Measurements from ENCODE around the gene IGFL4.
A peak's percentile ranks its signal among the peaks of the same experiment; 100 is the strongest.
"Not testable (repeated sequence)": the region's sequence is repeated elsewhere in the genome, so short reads cannot be mapped to it uniquely, and the experiment has no call there.

The IGFL4 gene

DNA sequence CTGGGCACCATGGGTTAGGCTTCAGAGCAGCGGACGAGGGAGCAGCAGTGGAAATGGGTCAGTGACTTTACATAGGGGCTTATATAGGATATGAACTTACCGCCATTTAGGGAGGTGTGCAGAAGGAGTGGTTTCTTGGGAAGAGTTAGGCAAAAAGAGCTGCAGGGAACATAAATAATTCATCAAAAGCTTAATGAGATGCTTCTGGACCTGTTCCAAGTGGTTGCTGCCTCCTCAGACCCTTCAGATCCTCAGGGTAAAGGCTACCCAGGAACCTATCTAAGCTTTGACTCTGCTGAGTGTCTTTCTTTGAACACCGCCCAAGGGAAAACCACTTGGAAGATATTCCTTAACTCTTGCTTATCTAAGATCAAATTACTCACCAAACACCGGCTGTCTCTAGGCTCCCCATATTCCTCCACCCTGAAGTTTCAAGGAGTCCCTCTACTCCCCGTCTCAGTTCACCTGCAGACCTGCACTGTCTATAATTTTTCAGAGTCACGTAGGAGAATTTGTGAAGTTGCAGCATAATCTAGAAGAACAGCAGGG, at the start of gene IGFL4:
Gene IGFL4, minus strand, starts transcription at position 51 of the 549 bp plus-strand sequence. Its CDS starts 40 bp downstream, at position 11.
- peak; percentile 28 for DNase-seq

DNA sequence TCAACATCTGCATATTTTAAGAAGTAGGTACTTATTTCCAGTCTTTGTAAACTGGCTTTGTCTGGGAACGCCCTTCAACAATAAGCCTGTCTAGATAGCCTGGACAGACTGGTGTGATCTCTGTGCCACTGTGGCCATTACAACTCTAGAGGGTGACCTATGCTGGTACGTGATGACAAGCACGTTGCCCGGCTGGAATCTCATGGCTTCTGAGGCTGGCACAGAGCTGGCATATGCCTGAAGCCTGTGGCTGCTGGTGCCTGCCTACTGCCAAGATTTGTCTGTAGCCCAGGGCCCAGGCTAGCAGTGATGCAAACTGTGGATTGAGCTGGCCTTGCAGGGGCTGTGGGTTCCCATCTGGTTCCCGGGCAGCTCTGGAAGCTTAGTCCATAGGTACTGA, 49.6 kb upstream of the IGFL4 start:
- DNase-seq = no peak

DNA sequence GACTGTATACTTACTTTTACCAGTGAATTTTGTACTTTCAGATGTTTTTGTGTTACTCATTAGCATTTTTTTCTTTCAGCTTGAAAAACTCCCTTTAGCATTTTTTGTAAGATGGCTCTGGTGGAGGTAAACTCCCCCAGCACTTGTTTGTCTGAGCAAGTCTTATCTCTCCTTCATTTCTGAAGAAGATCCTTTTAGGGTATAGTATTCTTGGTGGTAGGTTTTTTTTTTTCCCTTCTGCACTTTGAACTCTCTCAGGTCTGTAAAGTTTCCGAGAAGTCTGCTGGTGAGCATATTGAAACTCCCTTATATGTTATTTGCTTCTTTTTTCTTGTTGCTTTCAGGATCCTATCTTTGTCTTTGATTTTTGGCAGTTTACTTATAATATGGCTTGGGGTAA, 48.6 kb upstream of the IGFL4 start:
- DNase-seq = no peak

DNA sequence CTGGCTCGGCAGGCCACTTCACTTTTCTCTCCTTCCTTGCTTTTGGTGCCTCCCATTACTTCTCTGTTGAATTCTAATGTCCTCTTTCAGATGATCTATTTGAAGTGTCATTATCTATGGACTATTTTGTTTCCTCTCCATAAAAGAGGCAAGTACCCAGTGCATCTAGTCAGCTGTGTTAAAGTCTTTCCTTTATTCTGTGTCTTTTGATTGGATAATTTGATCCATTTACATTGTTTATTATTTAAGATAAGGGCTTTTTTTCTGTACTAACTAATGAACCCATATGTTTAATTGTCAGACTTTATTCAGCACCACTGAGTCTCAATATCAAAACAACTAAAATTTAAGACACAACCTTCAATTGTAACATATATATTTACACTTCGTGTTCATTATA, 47.3 kb upstream of the IGFL4 start:
- DNase-seq = no peak

DNA sequence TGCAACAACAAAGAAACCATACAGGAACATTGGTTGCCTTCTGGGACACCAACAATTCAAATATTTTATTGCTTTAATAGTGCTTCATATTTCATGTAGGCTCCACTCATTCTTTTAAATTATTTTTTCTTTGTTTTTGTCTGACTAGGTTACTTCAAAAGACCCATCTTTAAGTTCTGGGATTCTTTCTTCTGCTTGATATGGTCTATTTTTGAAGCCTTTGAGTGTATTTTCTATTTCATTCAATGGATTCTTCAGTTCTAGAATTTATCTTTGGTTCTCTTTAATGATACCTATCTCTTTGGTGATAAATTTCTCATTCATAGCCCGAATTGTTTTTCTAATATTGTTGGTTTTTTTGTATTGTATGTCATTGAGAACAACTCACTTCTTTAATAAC, 45.1 kb upstream of the IGFL4 start:
- no peak for DNase-seq

DNA sequence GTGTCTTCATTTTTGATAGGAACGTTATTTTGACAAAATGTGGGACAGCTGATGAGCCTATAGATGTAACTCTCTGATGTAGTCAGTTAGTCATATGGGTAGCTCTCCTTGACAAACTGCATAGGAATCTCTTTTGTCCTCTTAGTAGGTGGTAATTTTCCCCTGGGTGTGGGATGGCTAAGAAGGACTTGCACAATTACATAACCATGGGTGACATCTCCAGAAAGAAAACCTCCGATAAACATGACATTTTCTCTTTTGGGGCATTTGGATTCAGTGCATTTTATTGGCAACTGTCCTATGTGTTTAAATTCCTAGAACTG, 41.9 kb upstream of the IGFL4 start:
- no peak for DNase-seq

DNA sequence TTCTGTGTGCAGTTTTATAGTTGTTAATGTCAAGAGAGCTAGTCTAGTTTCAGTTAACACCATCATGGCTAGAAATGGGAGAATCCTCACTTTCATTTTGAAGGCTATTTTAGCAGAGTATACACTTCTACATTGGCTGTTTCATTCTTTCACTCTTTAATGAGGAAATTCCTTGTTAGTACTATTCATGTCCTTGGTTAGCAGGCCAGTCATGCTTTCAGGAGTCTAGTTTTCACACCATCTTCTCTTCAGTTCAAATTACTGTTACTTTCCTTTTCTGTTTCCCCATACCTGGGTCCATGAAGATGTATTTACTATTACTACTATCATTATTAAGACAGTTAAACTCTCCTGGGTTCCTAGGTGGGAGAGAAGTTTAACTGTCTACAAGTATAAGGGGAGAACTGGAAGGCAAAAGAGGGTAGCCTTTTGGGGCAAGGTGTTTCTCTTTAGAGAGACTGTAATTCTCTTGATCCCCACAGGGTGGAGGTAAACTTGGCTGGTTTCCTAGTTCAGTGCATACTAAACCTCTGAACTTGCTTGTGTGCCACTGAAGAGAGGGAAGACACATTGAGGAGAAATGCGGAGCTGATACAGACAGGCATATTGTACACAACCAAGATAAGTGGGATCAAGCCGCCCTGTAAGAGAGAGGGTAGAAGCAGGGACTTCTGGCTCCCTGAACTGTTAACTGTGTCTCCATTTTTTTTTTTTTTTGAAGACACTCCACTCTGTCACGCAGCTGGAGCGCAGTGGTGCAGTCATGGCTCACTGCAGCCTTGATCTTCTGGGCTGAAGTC, 41.3 kb upstream of the IGFL4 start:
- DNase-seq = peak; percentile 24

DNA sequence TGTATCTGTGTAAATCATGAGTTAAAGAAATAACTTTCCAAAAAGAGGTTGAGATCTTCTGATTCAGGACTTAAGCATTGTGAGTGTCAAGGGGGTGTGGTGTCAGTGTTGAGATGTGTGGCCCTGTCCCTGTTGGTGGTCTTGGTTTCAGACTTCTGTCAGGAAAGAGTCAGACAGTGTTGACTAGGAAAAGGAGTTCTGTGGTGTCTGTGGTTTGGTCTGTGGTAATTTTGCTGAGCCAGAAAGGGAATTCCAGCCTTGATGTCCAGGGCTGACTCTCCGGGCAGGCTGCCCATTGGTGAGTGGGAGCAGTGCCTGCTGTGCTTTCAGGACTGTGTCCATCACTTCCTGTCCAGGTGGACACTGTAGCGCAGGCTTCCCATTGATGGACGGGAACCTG, 39.8 kb upstream of the IGFL4 start:
- no peak for DNase-seq

DNA sequence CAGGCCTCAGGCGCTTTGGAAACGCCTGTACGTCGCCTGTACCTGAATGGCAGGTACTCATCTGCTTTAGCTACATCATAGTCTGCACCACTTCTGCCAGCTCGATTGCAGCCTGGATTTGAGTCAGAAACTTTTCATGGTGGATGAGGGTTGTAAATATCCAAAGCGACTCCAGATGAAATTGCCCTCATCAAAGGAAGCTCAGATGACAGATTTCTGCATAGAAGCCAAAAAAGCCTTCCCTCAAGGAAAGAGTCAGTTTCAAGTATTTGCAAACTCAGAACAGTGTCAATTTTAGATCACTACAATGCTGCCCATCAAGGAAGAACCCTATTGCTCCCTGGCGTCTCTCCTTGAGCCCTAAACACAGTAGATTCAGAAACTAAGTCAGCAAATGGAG, 38.8 kb upstream of the IGFL4 start:
- DNase-seq = no peak

DNA sequence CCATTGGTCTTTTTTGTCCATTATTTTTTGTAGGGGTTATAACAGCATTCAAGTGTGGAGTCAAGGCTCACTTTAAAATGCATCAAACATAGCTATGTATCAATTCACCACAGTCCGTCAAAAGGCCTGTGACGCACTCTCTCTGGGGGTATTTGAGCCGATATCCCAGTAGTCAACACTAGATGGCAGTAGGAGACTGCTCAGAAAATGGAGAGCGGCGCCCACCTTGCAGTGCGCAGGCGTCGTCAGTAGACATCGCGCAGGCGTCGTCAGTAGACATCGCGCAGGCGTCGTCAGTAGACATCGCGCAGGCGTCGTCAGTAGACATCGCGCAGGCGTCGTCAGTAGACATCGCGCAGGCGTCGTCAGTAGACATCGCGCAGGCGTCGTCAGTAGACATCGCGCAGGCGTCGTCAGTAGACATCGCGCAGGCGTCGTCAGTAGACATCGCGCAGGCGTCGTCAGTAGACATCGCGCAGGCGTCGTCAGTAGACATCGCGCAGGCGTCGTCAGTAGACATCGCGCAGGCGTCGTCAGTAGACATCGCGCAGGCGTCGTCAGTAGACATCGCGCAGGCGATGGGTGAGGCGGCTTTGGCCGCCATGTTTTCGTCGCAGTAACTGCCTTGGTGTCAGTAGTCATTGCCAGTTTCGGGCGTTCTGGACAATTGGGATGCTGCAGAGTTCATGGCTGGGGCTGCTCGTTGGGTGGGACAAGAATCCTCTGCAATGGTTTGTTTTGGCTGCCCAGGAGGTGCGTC, 38.0 kb upstream of the IGFL4 start:
- not testable (repeated sequence) for DNase-seq

DNA sequence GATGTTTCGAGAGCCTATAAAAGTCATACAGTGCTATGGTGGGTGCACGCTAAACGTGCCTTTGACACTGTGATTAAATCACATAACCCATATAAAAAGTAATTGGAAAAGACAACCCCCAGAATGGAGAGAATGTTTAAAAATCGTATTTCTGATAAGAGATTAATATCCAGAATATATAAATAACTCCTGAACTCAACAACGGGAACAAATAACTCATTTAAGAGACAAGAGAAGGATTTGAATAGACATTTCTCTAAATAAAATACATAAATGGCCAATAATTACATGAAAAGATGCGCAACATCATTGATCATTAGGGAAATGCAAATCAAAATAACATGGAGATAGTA, 37.0 kb upstream of the IGFL4 start:
- no peak for DNase-seq

DNA sequence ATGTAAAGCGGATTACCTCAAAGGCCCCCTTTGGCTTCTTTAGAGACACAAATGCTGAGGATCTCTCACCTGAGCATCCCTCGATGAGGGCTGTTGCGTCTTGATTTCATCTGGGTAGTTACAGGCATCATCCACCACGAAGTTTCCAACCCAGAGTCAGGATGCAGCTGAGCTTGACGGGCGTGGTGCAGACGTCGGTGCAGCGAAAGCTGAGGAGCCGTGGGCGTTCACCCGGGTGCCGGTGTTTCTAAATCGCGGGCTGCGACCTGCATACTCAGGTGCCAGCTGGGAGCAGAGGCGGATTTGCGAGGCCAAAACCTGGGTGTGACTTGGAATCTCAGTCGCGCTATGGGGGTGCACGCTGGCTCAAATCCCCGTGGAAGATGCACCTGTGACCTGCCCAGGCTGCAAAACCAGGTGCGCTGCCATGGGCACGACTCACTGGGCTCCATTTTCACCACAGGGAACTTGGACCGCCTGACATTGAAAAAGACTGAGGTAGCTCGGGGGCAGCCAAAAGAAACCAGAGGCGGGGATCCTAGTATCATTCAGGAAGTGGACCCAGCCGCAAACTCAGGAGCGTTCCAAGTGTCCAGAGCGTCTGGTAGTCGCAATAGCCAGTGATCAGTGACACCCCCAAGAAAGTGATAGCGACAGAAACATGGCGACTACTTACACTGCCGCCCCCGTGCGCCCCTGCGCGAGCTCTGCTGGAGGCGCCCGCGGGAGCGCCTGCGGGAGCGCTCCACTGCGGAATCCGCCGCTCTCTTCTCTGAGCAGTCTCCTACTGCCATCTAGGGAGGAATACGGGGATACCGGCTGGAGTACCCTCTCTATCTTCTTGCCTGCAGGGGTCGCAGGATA, 36.4 kb upstream of the IGFL4 start:
- DNase-seq = peak; percentile 89

DNA sequence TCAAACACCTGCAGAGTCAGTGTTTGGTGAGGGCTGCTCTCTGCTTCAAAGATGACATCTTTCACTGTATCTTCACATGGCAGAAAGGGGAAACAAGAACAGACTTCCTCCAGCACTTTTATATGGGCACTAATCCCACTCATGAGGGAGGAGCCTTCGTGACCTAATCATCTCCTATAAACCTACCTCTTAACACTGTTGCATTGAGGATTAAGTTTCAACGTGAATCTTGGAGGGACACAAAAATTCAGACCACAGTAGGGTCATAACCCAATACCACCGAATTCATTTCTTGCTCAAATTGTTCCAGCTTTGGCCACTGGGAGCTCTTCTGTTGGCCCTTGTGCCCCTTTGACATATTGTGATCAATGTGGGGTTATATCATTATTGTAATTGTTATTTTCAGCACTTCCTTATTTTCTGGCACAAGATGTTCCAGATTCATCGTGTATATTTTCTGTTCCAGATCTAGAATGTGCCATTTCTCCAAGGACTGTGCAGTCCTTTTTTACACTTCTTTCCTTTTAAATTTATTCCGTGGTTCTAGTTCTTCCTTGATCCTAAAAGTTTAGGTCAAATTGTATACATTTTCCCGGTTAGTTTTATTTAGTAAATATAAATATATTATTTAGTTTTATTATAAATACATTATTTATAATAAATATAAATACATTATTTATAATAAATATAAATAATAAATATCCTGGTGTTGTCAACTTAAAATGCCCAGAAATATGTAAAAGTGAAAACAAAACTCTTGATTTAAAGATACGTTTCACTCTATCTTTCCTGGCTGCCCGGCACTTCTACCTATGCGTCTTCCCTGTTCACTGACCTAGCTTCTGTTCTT, 35.5 kb upstream of the IGFL4 start:
- no peak for DNase-seq

DNA sequence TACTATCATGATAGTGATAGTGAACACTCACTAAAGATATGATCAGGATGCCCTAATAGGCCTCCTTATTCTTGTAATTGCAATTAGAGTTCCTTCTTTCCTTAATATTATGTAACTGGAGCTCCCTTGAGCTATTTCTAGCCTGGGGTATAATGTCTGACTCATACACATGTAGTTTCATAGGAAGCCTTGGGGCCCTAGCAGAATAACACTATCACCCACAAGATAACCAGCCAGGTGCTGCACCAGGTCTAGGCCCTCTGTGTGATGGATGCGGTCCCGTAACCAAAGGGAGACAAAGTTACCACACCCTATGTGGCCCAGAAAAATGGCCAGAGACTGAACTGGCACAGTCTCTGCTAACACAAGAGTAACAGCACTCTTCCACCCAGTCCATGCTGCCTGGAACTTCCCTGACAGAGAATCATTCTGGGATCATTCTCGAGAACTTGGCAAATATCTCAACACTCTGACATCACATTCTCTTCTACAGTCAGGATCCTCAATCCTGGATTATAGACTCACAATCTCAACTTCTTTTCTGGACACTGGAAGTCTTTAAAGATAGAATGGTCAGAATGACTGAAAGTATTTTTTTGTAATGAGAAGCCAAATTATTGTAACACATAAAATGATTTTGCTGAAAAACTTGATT, 32.6 kb upstream of the IGFL4 start:
- DNase-seq = no peak

DNA sequence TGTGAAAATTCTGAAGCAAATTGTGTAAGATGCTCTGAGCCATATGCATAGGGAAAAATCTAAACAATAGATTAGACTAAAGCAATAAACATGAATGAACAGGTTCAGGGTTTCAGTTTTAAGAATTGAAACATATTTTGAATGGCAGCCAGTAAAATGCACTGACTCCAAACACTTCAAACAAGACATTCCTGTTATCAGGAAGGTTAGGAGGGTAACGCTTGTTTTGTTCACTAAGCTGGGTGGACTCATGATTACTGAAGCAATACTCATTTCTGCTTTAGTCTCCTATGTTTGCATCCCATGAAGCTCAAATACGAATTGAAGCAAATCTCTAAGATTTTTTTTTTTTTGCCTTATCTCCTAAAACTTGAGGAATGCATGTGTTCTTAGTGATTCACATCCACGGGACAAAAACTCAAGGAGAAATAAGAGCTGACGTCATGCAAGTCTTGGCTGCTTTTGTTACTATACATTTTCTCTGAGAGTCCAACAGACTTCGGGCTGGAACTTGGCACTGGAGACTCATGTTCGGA, 29.1 kb upstream of the IGFL4 start:
- DNase-seq = no peak

DNA sequence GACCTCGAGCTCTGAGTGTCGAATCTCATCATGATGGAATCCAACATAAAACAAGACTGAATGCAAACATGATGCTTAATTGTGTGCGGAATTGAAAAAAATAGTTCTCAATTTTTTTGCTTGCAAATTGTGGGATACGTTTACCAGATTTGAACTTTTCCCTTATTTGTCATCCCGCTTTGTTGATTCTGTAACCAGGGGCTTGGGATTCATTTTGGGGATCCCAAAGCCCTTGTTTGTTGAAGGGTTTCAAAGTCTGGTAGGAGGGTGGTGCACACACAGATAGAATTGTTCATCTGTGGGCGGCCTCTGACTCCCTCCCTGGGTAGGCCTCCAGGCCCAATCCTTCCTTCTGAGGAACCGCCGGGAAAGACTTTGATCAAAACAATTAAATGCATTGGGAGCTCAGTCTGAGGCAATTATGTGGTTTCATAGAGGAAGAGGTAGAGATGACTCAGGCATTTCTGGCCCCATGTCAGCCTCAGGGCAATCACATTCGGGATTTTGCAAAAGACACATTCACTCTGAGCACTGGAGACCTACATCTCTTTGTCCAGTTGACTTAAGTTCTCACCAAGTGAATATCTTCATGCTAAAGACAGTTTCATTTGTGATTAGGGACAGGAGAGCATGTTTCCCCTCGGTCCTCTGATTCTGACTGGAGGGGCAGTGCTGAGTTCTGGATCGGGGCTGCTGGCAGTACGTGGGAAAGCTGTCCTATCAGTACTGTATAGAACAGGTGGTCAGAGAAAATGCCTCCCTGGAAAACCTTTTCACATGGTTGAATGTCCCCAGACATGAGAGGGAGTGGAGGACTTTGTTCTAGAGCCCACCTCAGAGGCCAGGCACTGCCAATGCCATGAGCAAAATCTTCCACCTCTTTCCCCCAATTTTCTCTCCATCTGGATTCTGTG, 27.8 kb upstream of the IGFL4 start:
- DNase-seq = no peak

DNA sequence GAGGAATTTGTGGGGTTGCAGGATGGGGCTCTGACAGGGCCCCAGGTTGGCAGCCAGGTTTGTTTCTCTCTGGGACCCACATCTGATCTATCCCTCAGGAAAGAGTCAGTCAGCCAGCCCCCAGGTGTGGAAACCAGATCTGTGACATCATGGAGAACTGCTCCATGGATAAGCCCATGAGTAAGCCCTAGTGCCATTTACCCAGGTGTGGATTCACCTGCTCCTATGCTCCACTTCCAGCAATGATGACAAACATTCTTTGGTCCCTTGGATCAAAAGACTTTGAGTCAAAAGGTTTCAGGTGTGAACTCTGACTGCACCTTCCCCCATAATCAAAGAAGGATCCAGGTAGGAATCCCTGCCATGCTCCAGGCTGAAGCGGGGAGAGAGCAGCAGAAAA, 26.9 kb upstream of the IGFL4 start:
- no peak for DNase-seq

DNA sequence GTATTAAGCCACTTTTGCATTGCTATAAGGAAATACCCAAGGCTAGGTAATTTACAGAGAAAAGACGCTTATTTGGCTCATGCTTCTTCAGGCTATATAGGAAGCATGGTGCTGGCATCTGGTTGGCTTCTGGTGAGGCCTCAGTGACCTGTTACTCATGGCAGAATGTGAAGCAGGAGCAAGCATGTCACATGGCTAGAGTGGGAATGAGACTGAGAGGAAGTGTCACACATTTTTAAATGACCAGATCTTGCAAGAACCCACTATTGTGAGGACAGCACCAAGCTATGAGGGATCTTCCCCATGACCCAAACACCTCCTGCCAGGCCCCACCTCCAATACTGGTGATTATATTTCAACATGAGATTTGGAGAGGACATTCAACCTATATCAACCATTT, 25.7 kb upstream of the IGFL4 start:
- DNase-seq = no peak

DNA sequence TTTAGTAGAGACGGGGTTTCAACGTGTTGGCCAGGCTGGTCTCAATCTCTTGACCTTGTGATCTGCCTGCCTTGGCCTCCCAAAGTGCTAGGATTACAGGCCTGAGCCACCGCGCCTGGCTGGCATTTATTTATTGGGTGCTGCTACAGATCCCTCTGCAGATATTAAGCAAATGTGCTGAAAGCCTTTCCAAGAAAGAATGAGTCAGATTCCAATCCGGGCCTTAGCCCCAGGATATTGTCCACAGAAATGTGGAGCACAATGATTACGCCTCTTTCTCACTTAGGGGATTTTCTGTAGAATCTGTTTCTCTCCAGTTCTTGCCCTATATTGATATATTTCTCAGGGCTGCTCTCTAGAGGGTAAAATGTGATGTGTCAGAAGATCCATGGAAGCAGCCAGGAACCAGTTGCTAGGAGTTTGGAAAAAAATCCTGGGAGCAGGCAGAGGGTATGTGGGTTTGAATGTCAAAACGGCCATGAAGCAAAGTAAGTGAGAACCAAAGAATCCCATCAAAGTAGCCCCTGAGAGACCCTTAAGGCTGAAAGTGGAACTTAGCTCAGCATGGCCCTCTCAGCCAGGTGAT, 24.8 kb upstream of the IGFL4 start:
- DNase-seq = no peak

DNA sequence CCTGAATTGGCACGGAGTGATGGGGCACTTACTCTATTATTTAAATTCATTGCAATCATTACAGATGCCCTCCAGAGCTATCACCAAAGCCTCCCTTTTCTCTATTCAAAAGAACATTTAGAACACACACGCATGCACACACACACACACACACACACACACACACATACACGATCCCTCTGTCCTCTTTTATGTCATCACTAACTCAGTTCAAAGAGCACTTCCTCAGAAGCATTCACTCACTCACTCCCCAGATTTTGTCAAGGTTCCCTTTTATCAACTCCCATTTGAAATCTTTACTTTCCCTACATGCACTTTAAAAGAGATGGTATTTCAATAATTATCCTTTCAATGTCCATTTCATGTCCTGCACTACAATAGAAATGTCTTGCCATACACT, 22.4 kb upstream of the IGFL4 start:
- no peak for DNase-seq
